Activated CD8-positive, alpha-beta memory T cell treated with anti-CD3 and anti-CD28 coated beads, Interleukin-2, amount 50 U/mL, for 4 hours (primary cell): ENCODE results near the gene FAM240B.

Experiments
- DNase-seq: peaks from one replicate; pipeline ENCODE4 v3.0.0-alpha.2; 2020

Gene FAM240B

DNA sequence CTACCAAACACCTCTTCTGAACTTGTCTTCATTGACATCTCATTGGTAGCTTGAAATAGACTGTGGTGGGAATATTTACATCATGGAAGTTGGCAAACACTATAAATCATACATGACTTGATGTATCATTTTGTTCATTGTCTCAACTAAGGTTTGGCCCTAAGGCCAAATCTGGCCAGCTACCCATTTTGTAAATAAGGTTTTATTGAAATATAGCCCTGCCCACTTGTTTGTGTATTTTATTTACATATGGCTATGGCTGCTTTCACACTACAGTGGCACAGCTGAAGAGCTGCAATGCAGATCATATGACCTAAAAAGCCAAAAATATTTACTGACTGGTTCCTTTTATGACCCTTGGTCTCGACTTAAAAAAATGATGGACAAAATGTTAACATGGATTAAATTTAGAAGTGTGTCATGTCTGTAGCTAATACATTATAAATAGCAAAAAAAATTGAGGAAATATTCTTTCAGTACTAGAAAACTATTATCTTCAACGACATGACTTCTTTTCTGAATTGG lies 22.1 kb downstream of the FAM240B start:
- DNase-seq, result no peak

GRCh38 chr9:38696999-38697398 lies 22.9 kb downstream of the FAM240B start:
- no peak for DNase-seq

DNA sequence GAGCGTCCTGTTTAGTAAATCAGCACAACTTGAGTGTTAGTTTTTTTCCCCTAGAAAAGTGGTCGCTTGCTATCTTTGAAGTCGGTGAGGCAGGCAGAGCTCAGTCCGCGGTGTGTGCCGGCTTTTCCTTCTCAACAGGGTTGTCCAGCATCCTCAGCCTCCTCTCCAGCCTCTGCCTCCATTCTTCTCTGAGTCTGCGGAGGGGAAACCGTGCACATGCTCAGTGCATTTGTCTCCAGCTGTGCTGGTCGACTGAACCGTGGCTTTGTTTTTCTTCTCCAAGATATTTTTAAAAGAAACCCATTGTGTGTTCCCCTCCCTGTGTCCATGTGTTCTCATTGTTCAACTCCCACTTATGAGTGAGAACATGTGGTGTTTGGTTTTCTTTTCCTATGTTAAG lies 25.3 kb downstream of the FAM240B start:
- no peak for DNase-seq

GRCh38 chr9:38692707-38693106 lies 27.2 kb downstream of the FAM240B start:
- no peak for DNase-seq

DNA sequence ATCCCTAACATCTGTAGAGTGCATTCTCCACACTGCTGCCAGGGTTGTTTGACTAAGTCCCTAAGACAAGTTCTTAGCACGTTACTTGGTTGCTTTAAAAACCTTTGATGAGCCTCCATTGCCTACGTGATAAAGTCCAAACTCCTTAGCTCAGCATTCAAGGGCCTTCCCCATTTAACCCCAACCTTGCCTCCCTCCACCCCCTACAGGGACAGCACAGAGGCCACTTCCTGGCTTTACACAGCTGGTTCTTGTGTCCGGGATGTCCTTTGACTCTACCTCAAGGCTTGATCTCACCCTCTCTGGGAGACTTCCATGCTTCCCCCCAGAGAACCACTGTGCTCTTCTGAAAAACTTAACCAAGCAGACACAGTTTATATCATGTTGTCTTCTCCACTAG lies 29.4 kb downstream of the FAM240B start:
- DNase-seq, result no peak

DNA sequence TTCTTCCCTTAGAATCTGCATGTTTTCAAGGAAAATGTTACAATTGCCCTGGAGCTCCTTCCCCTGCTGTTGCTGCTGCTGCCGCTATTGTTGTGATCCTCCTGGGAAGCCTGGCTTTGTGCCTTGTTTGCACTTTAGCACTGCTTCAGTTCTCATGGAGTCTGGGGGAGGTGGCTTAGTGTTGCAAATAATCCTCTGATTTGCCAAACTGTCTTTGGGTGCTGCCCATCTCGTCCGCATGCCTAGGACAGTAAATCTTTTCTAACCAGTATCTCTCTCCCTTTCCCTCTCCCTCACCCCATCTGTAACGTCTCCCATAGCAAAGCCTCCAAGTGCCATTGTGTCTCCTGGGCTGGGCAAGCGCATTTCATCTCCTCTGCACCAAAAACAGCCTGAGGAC lies 30.3 kb downstream of the FAM240B start:
- no peak for DNase-seq

DNA sequence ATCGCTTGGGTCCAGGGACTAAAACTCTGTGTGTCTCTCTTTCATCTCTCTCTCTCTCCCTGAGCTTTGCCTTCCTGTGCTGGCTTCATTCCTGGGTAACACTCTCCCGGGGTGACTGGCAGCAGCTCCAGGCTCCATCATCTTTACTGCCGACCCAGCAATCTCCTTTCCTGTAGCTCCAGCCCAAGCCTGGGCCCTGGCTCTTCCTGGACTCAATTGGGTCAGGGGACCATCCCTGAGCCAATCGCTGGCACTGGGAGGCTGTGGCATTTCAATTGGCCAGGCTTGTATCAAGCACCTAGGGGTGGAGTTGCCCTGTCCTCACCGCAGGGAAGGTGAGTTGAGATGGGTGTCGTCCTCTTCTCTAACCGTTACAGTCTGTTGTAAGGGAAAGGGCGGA lies 31.9 kb downstream of the FAM240B start:
- no peak for DNase-seq

GRCh38 chr9:38687389-38687842 lies 32.5 kb downstream of the FAM240B start:
- DNase-seq, result no peak

- DNase-seq, result no peak
These were observed 33.0 kb downstream of the FAM240B start for GRCh38 chr9:38686933-38687332.

- DNase-seq, result no peak
These were observed 34.4 kb downstream of the FAM240B start for GRCh38 chr9:38685535-38685934.

DNA sequence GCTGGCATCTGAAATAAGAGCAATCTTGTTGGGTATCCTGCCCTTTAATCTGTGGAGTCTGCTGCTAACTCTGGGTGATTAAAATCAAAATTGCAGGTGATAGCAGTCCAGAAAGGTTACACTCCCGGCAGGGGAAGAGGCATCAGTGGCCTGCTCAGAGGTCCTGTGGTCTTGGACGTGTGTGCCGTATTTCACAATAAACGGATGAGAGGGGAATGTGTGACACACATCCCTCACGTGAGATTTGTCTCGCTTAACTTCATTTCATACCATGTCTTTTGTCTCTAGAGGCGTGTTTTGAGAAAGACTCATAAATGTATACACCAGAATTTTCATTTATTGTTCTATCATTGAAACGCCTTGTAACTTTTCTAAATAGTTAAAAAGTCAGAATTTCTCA lies 36.6 kb downstream of the FAM240B start:
- no peak for DNase-seq

- no peak for DNase-seq
These were observed 37.2 kb downstream of the FAM240B start for GRCh38 chr9:38682713-38683112.

- DNase-seq, result no peak
These were observed 38.1 kb downstream of the FAM240B start for GRCh38 chr9:38681747-38682227.

- DNase-seq, result no peak
These were observed 39.0 kb downstream of the FAM240B start for GRCh38 chr9:38680837-38681445.

GRCh38 chr9:38677660-38678303 lies 42.2 kb downstream of the FAM240B start:
- no peak for DNase-seq

DNA sequence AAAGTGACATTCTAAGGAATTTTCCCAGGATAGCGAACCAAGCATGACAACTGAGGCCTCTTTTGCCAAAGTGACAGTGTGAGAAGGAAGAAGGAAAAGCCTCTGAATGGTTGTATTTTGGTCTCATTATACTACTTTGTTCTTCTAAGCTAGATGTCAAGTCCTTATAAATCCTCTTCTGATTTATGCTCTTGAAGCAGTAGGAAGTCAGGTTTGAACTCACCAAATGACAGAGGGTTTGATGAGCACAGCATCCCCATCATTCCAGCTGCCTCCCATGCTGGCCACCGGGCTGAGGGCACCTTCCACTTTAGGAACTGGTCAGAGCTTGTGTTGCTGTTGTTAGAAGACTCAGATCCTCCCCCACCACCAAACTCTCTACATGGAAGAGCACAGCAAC lies 44.1 kb downstream of the FAM240B start:
- DNase-seq, result no peak

GRCh38 chr9:38675211-38675610 lies 44.7 kb downstream of the FAM240B start:
- DNase-seq, result no peak

DNA sequence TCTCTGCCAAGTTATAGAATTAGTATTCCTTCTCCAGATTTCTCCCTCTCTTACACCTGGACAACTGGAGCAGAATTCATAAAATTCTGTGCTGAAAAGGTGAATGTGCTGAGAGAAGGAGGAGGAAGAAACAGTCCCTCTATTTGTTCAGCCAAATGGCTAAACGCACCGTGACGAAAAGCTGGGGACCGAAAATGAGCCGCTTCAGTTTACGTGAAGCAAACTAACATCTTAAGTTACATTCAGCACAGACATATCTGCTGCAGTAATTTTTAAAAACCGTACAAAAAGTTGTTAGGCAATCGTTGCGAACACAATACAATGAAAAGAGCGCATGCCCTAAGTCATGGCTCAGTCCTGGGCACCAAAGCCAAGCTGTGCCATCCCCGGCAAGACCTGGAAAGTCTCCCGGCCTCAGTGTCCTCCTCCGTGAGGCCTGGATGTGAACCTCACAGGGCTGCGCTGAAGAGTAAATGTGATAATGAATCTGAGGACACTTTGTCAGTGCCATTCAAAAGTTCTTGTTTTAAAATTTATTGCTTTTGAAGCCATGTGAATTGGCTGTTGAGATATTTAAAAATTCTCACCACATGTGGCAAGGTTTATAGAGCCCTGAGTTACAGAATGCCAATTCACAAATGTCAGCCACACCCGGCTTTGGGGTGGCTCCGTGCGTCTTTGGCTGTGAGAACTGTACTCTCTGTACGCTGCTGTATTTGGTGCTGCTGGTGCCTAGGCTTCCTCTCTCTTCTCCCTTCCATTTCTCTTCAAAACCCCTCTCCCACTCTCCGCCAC lies 46.3 kb downstream of the FAM240B start:
- DNase-seq, result no peak

GRCh38 chr9:38671748-38672147 lies 48.2 kb downstream of the FAM240B start:
- DNase-seq, result no peak

GRCh38 chr9:38671372-38671731 lies 48.6 kb downstream of the FAM240B start:
- DNase-seq, result no peak

DNA sequence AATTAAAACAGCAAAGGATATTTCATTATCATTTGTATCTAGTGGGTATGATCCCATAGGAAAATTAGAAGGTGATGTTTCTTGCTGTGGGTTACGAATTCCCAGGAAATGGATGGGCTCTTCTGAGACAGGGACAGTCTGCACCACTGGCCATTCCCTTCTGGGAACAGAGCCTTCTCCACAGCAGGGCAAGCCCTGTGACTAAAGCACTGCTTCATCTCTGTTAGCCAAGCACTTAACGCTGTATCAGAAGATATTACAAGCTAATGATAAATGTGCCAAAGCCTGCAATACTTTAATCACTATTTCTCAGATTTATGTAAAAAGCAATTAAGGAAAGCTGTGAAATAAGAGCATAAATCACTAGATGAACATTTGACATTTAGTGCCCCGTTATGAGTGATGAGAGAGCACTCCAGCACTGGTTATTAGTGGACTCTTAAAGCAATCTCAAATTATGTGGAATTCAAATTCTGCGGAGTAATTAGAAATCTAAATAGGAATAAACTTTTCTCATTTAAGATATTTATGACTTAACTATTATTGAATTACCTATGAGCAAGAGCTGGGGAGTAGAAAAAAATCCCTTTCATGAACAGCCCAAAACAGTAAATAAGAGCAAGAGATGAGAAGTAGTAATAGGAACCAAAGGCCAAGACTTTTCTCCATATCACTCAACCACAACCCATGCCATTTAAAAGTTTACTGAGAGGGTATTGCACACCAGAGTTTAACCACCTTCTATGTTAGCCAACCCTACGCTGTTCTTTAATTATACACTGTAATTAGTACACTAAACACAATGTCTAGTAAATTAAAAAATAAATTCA lies 49.2 kb downstream of the FAM240B start:
- no peak for DNase-seq

GRCh38 chr9:38668791-38669466 lies 51.0 kb downstream of the FAM240B start:
- DNase-seq, result no peak
